Esophagus muscularis mucosa (tissue), 4 donors: ENCODE data around the gene PHACTR1. TPM values are rescaled to one million over a fixed set of nuclear protein-coding genes. Genes with fewer than 3 reads are reported as not detected.

Experiments
- DNase-seq: peaks from one replicate; pipeline ENCODE4 v3.0.0-alpha.2; 2017; ENCODE audit errors: extremely low spot score
- H3K27ac ChIP-seq, 4 donors: fragments of 200-600 bp; sonication (generic); replicated peaks in 1 of 4; 1 replicate in 3 of 4; 2 replicates in 1 of 4; pipeline ENCODE4 v1.5.1; 2016 to 2019; ENCODE audit warnings: mild to moderate bottlenecking in 1 of 4
- H3K27me3 ChIP-seq, 4 donors: fragments of 200-600 bp; sonication (generic); one replicate each; pipeline versions ENCODE4 v1.5.1 to v1.6.0; 2016 to 2019
- H3K36me3 ChIP-seq, 4 donors: fragments of 200-600 bp; sonication (generic); one replicate each; pipeline ENCODE4 v1.5.1; 2016 to 2019
- H3K4me1 ChIP-seq, 4 donors: fragments of 200-600 bp; sonication (generic); one replicate each; pipeline ENCODE4 v1.5.1; 2016 to 2019
- H3K4me3 ChIP-seq, 4 donors: fragments of 200-600 bp; sonication (generic); 1 replicate in 2 of 4; 2 replicates in 2 of 4; pipeline ENCODE4 v1.5.1; 2016 to 2019; ENCODE audit warnings: mild to moderate bottlenecking in 4 of 4, moderate library complexity in 1 of 4
- H3K9me3 ChIP-seq, 4 donors: fragments of 200-600 bp; sonication (generic); 1 replicate in 3 of 4; 2 replicates in 1 of 4; pipeline ENCODE4 v1.5.1; 2016 to 2019
- CTCF ChIP-seq, 3 experiments: fragments of 200-600 bp in 2 of 3; fragments of 450-650 bp in 1 of 3; sonication (generic) in 2 of 3; IDR thresholded peaks; one replicate each; pipeline ENCODE4 v1.5.1; 2017 to 2019; ENCODE audit warnings: antibody characterized with exemption in 3 of 3, mild to moderate bottlenecking in 2 of 3, moderate library complexity in 1 of 3
- EP300 ChIP-seq: sonication (generic); formaldehyde crosslinking; IDR thresholded peaks from one replicate; pipeline ENCODE4 v1.6.1; 2017; ENCODE audit warnings: antibody characterized with exemption
- POLR2A ChIP-seq: fragments of 450-650 bp; IDR thresholded peaks from one replicate; pipeline ENCODE4 v1.6.1; 2017; ENCODE audit warnings: antibody characterized with exemption, moderate library complexity, mild to moderate bottlenecking, low read depth
- POLR2AphosphoS5 ChIP-seq, 2 donors: sonication (generic); formaldehyde crosslinking; IDR thresholded peaks; one replicate each; pipeline ENCODE4 v1.6.1; 2017; ENCODE audit warnings: antibody characterized with exemption in 2 of 2
- WGBS: methylation state at CpG from one replicate; pipeline ENCODE4 v1.1.5; 2018; 5-methylcytosine and 5-hydroxymethylcytosine counted together
- intact Hi-C: fragments of 100-400 bp; cut with DNase I; formaldehyde crosslinking; loops from one replicate; pipeline ENCODE4 v1.15.1; 2023
- total RNA-seq, 4 donors: library from RNA; depleted of rRNA; stranded (reverse); fragments of >200 nt; gene quantifications; one replicate each; pipeline versions ENCODE4 v1.1.0 to v1.2.1, GENCODE V29; 2016

PHACTR1 gene
- total RNA-seq, 4 donors from 2014 or later: 0.83 to 4.2 (median 3.1) TPM

DNA sequence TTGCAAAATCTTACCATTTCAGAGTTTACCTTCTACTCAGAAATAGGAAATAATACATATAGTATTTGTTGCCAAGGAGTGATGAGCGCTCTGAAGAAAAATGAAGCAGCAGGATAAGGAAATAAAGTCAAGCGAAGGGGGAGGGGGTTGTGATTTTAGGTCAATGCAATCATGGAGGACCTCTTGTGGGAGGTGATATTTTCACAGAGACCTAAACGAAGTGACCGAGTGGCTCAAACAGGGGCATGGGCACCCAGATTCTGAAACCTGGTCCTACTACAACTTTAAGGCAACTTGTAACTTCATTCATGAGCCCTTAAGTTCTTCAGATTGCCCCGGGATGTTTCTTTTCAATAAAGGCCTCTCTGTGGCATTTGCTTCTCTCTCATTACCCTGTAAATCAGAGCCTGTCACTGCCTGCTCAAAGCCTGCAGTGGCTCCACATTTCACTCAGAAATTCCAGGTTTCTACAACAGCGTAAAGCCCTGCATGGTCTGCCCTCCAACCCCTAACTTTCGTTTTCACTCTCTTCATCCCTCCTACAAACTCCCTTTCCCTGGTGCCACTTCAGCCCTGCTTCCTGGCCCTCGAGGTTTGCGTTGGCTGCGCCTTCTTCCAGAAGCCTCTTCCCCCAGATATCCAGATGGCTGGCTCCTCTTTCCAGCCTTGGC lies 449.1 kb downstream of the PHACTR1 start:
- intact Hi-C loops: no loop called here
- Histone ChIP-seq H3K36me3 (peaks cover 0 to 6% (median 0%) of the 10 kb centered on the region in 4 donors), H3K27ac (no peak overlapping the region), H3K9me3 (no peaks in the 10 kb centered on the region), H3K4me1 (no peaks in the 10 kb centered on the region), H3K4me3 (no peak overlapping the region), H3K27me3 (no peaks in the 10 kb centered on the region)
- 83% methylated on average over 10 of the region's 10 CpGs for WGBS
- no peak for DNase-seq
- TF ChIP-seq EP300 (no peak), POLR2AphosphoS5 (IDR thresholded peaks at IDR 0.05) (no peak), CTCF (IDR thresholded peaks at IDR 0.05) (no peak), POLR2A (no peak)

DNA sequence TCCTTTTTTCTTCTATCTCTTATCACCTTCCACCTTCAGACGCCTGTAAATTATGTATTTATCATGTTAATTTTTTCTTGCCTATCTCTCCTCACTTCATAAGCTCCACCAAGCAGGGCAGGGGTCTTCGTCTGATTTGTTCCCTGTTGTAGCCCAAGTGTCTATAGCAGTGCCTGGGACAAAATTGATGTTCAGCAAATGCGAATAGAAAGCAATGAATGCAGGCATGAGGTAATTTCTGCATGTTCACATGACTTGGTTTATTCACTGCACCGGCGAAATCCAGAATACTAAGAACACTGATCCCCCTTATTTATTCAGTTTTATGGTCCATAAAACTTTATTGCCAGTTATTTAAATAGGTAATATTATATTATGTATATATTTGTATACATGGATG lies 449.7 kb downstream of the PHACTR1 start:
- Histone ChIP-seq H3K36me3 (no peaks in the 10 kb centered on the region), H3K4me1 (no peaks in the 10 kb centered on the region), H3K9me3 (no peaks in the 10 kb centered on the region), H3K27ac (no peak overlapping the region), H3K4me3 (no peak overlapping the region), H3K27me3 (no peaks in the 10 kb centered on the region)
- no peak for TF ChIP-seq POLR2AphosphoS5 (IDR thresholded peaks at IDR 0.05)
- TF ChIP-seq CTCF (IDR thresholded peaks at IDR 0.05): no peak
- no peak for TF ChIP-seq POLR2A
- no peak for TF ChIP-seq EP300
- 94% methylated on average over 5 of the region's 5 CpGs for whole genome bisulfite sequencing
- DNase-seq: no peak
- intact Hi-C loops: no loop called here

GRCh38 chr6:13166916-13167315 lies 450.3 kb downstream of the PHACTR1 start:
- no peak overlapping the region for H3K27ac ChIP-seq
- H3K36me3 ChIP-seq: no peaks in the 10 kb centered on the region
- H3K4me1 ChIP-seq: no peaks in the 10 kb centered on the region
- H3K9me3 ChIP-seq: no peaks in the 10 kb centered on the region
- no peak for DNase-seq
- intact Hi-C loops: no loop called here
- 76% methylated on average over 3 of the region's 3 CpGs for WGBS
- no peaks in the 10 kb centered on the region for H3K27me3 ChIP-seq
- TF ChIP-seq EP300 (no peak), POLR2AphosphoS5 (IDR thresholded peaks at IDR 0.05) (no peak), POLR2A (no peak), CTCF (IDR thresholded peaks at IDR 0.05) (no peak)
- no peak overlapping the region for H3K4me3 ChIP-seq

- Histone ChIP-seq H3K9me3 (no peaks in the 10 kb centered on the region), H3K4me3 (no peak overlapping the region), H3K36me3 (no peaks in the 10 kb centered on the region), H3K27me3 (no peaks in the 10 kb centered on the region), H3K4me1 (no peaks in the 10 kb centered on the region), H3K27ac (no peak overlapping the region)
- no peak for DNase-seq
- intact Hi-C loops: no loop called here
- WGBS: 72% methylated on average over 3 of the region's 3 CpGs
- TF ChIP-seq POLR2A (no peak), EP300 (no peak), CTCF (IDR thresholded peaks at IDR 0.05) (no peak), POLR2AphosphoS5 (IDR thresholded peaks at IDR 0.05) (no peak)
Measured at GRCh38 chr6:13172291-13172690, 455.7 kb downstream of the PHACTR1 start.

- H3K27me3 ChIP-seq: no peaks in the 10 kb centered on the region
- TF ChIP-seq EP300 (no peak), POLR2AphosphoS5 (IDR thresholded peaks at IDR 0.05) (no peak), CTCF (IDR thresholded peaks at IDR 0.05) (no peak), POLR2A (no peak)
- H3K9me3 ChIP-seq: no peaks in the 10 kb centered on the region
- no peak overlapping the region for H3K27ac ChIP-seq
- no peaks in the 10 kb centered on the region for H3K4me1 ChIP-seq
- no peak for DNase-seq
- H3K4me3 ChIP-seq: no peak overlapping the region
- 61% methylated on average over 2 of the region's 2 CpGs for WGBS
- no peaks in the 10 kb centered on the region for H3K36me3 ChIP-seq
- intact Hi-C loops: no loop called here
Measured at GRCh38 chr6:13175087-13175486, 458.5 kb downstream of the PHACTR1 start.
